Left kidney (tissue), 2 donors: Measurements from ENCODE around the gene KNTC1. TPM values are rescaled to one million over a fixed set of nuclear protein-coding genes. Genes with fewer than 3 reads are reported as not detected.
"Not testable (repeated sequence)": the region's sequence is repeated elsewhere in the genome, so short reads cannot be mapped to it uniquely, and the experiment has no call there.

Source experiments
- DNase-seq: peaks from one replicate; pipeline ENCODE4 v3.0.0-alpha.2; 2013
- polyA plus RNA-seq: library from polyadenylated mRNA; unstranded; fragments of 120-200 nt; gene quantifications from one replicate; pipeline ENCODE4 v1.2.1, GENCODE V29; 2013; ENCODE audit not compliant: insufficient read length

The KNTC1 gene
- polyA plus RNA-seq, 1 donor, result 80.0 TPM

GRCh38 chr12:122505419-122506051 lies 21.5 kb upstream of the KNTC1 start:
- DNase-seq, result no peak

DNA sequence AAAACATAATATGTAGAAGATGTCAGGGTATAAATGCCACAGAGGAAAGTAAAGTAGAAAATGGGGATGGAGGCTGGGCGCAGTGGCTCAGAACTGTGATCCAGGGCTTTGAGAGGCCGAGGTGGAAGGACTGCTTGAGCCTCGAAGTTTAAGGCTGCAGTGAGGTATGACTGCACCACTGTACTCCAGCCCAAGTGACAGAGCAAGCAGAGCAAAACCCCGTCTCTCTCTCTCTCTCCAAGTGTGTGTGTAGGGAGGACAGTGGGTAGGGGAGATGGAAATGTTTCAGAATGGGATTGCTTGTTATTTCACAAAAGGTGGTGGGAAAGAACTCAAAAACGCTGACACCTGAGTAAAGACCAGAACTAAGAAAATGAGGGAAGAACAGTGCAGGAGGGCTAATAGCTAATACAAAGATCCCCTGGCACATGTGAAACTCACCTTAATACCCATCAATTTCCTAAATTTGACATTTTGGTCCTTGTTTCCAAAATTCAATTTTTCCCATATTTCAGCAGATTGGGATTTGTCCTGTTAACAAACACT lies 20.6 kb upstream of the KNTC1 start:
- DNase-seq, result no peak

DNA sequence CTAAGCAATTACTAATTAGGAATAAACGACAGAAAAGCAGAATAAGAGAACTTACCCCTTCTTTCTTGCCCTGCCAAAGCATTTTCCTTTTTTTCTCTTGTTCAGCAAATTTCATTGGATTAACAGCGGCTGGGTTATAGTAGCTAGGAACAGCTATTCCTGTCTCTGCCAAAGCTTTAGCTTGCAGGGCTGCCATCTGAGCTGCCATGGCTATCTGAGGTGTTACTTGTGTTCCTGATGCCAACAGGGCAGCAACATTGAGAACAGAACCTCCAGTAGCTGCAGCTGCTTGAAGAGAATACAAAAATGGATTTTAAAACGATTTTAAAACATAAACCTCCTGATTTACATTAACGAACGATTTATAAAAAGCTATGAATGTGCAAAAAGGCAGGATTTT lies 18.9 kb upstream of the KNTC1 start:
- DNase-seq, result no peak

GRCh38 chr12:122513028-122513427 lies 14.0 kb upstream of the KNTC1 start:
- DNase-seq, result not testable (repeated sequence)

DNA sequence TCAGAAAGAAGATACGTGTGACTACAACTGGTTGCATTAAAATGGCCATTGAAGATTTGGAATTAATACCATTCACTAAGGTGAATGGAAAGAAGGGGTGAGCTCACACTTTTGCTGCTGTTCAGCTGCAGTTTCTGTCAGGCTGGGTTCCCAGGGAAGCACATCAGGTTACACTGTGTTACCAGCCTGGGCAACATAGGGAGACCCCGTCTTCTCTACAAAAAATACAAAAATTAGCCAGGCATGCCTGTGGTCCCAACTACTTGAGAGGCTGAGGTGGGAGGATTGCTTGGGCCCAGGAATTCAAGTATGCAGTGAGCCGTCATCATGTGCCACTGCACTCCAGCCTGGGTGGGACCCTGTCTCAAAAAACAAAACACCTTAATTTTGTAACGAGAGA lies 13.4 kb upstream of the KNTC1 start:
- DNase-seq, result no peak

DNA sequence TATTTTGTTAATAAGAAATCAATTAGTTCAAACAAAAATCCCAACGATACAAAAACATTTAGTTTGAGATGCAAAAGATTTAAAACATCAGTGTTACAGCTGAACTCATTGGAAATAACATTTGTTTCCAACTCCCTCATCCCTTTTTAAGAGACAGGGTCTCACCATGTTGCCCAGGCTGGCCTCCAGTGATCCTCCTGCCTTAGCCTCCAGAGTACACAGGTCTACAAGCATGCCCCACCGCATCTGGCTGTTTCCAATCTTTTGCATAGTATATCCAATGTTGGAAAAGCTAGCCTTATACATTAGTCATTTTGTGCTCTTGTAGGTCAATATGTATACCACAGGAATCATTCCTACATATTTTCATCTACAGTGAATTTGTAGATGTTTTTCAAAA lies 11.8 kb upstream of the KNTC1 start:
- no peak for DNase-seq

GRCh38 chr12:122516544-122517361 lies 10.3 kb upstream of the KNTC1 start:
- DNase-seq, result no peak

- DNase-seq, result no peak
Measured at GRCh38 chr12:122517877-122518276, 9.2 kb upstream of the KNTC1 start.

- DNase-seq, result no peak
Measured at GRCh38 chr12:122518908-122519307, 8.1 kb upstream of the KNTC1 start.

GRCh38 chr12:122519418-122519817 lies 7.6 kb upstream of the KNTC1 start:
- DNase-seq, result no peak

DNA sequence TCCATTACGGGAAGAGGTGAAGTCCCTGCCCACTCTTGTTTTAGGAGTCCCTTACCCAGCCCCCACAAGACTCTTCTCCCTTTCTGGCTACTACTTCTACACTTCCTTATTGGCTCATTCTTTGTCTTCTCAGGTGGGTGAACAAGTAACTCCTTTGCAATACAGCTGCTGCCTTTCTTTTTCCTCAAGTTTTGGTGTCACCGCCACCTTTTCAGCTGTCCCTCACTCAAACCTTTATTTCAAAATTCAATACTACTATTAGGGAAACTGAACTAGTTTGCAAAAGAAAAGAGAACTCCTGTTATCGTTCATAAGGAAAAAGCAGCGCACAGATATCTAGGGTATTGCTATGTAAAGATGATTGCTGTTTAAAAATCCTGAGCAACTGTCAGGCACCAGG lies 6.4 kb upstream of the KNTC1 start:
- no peak for DNase-seq

GRCh38 chr12:122523280-122523679 lies 3.8 kb upstream of the KNTC1 start:
- no peak for DNase-seq

DNA sequence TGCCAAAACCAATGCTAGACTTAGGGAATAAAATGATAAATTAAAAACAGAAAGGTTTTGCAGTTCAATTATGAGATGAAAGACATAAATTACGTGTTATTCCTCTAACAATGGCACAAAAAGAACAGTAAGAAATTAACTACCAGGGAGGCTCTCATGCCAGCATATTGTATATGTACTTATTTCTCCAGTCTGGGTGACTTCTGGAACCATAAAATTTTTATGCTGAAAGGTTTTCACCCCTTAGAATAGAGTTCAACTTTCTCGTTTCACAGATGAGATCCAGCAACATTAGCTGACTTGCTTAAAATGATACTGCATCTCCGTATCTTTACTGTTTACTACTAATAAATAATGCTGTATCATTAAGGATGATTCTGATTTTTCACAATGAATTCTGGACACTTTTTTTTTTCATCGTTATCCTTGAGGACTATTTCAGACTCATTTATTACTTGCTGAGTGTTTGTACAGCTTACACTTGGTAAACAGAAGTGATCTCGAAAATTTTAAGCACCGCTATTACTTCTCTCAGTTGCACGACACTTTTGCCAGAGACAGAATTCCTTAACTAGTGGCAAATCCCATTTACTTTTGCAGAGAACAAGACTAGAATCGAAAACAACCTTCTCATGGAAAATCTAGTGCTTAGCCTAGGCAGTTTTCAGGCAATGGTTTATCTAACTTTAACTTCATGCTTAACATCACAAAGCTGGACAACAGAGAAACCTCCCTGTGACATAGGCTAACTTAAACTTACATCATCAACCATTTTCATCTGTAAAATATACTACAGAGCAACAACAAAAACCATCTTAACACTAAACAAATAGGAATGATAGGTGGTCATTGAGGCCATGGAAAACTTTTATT lies 3.0 kb upstream of the KNTC1 start:
- peak; percentile 5 for DNase-seq

- peak; percentile 4 for DNase-seq
Measured at GRCh38 chr12:122527478-122527944, 462 bp downstream of the KNTC1 start.

DNA sequence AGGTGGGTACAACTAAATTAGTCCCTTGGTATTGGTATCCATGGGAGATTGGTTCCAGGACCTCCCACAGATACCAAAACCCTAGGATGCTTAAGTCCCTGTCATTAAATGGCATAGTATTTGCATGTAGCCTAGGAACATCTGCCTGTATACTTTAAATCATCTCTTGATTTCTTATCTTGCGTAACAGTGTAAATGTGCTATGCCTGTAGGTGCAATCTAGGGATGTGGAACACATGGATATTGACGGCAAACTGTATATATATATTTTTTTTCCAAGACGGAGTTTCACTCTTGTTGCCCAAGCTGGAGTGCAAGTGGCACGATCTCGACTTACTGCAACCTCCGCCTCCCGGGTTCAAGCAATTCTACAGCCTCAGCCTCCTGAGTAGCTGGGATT lies 1.5 kb downstream of the KNTC1 start:
- no peak for DNase-seq

GRCh38 chr12:122528992-122529391 lies 1.9 kb downstream of the KNTC1 start:
- no peak for DNase-seq

DNA sequence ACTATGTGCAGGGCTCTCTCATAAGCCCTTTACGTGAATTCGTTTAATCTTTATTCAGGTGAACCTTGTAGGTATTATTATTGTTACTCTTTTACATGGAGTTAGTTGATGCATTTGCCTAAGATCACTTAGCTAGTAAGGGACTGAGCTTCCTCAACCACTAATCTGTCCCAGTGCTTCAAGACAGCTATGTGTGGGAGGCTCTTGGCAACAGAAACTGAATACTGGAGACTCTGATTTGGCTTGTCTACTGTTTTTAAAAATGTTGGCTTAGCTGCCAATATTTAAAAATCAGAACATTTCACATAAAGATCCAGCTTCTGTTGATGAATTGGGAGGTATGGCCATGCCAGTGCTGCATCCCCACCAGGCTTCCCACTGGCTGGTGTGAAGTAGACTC lies 6.8 kb downstream of the KNTC1 start:
- DNase-seq, result no peak

- DNase-seq, result no peak
Measured at GRCh38 chr12:122537021-122537420, 10.0 kb downstream of the KNTC1 start.

- DNase-seq, result no peak
Measured at GRCh38 chr12:122538496-122538895, 11.4 kb downstream of the KNTC1 start.

DNA sequence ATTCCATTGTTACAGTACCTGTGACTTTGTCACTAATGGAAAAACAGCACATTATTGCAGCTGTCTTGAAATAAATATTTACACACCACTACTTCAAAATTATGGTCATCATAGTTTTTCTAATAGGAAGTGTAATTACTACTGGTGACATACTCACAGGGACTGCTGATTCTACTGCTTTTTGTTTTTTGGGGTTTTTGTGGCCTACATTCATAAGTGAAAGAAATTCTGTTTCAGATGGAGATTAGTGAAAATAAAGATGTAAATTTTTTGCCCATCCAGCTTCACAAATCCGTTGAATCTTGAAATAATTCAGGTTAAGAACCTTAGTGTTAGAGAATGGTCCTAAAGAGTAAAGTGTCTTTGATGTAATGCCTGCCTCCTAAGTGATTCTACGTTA lies 17.5 kb downstream of the KNTC1 start:
- DNase-seq, result no peak

GRCh38 chr12:122545855-122546254 lies 18.8 kb downstream of the KNTC1 start:
- DNase-seq, result no peak

- DNase-seq, result no peak
Measured at GRCh38 chr12:122547330-122547729, 20.3 kb downstream of the KNTC1 start.
